Smooth muscle cell (in vitro differentiated cells): ENCODE results near the gene REST. TPM values are rescaled to one million over a fixed set of nuclear protein-coding genes. Genes with fewer than 3 reads are reported as not detected.
"Not testable (repeated sequence)": the region's sequence is repeated elsewhere in the genome, so short reads cannot be mapped to it uniquely, and the experiment has no call there.

Experiments used
- DNase-seq: peaks from one replicate; lab custom pipeline; 2025; ENCODE audit not compliant: unreplicated experiment; lab: John Stamatoyannopoulos, UW
- H2AFZ ChIP-seq: fragments of 200-600 bp; sonication (generic); 2 replicates; pipeline ENCODE4 v1.6.0; 2016; ENCODE audit warnings: antibody characterized with exemption, low read depth, mild to moderate bottlenecking
- H3F3A ChIP-seq: fragments of 200-600 bp; sonication (generic); 2 replicates; pipeline ENCODE4 v1.6.0; 2017; ENCODE audit warnings: antibody characterized with exemption, low read depth
- H3K27ac ChIP-seq: fragments of 200-600 bp; sonication (generic); 2 replicates; pipeline ENCODE4 v1.5.1; 2016; ENCODE audit warnings: low read depth, mild to moderate bottlenecking
- H3K27me3 ChIP-seq: fragments of 200-600 bp; sonication (generic); 2 replicates; pipeline ENCODE4 v1.6.1; 2016; ENCODE audit warnings: low read depth, mild to moderate bottlenecking
- H3K36me3 ChIP-seq: fragments of 200-600 bp; sonication (generic); 2 replicates; pipeline ENCODE4 v1.5.1; 2016; ENCODE audit warnings: low read depth
- H3K4me1 ChIP-seq: fragments of 200-600 bp; sonication (generic); 2 replicates; pipeline ENCODE4 v1.5.1; 2016; ENCODE audit warnings: low read depth
- H3K4me2 ChIP-seq: fragments of 200-600 bp; sonication (generic); 2 replicates; pipeline ENCODE4 v1.6.0; 2016; ENCODE audit warnings: mild to moderate bottlenecking
- H3K4me3 ChIP-seq: fragments of 200-600 bp; sonication (generic); 2 replicates; pipeline ENCODE4 v1.5.1; 2016; ENCODE audit warnings: mild to moderate bottlenecking
- H3K79me2 ChIP-seq: fragments of 200-600 bp; sonication (generic); 2 replicates; pipeline ENCODE4 v1.6.0; 2016; ENCODE audit warnings: low read depth, mild to moderate bottlenecking
- H3K9ac ChIP-seq: fragments of 200-600 bp; sonication (generic); 2 replicates; pipeline ENCODE4 v1.6.0; 2016; ENCODE audit warnings: low read depth
- H3K9me3 ChIP-seq: fragments of 200-600 bp; sonication (generic); replicated peaks from 2 replicates; pipeline ENCODE4 v1.5.1; 2016; ENCODE audit warnings: low read depth
- H4K20me1 ChIP-seq: fragments of 200-600 bp; sonication (generic); 2 replicates; pipeline ENCODE4 v1.6.0; 2016; ENCODE audit warnings: low read depth
- WGBS: methylation state at CpG from one replicate; pipeline ENCODE4 v1.1.7; 2016; ENCODE audit warnings: low lambda C conversion rate; 5-methylcytosine and 5-hydroxymethylcytosine counted together
- polyA plus RNA-seq: library from polyadenylated mRNA; unstranded; fragments of >200 nt; fragmentation: Nextera tagmentation; extraction: Ambion mirVana; gene quantifications from 2 replicates; pipeline ENCODE4 v1.2.1, GENCODE V29; 2016
- total RNA-seq: library from RNA; depleted of rRNA; stranded (reverse); fragments of >200 nt; gene quantifications from 2 replicates; pipeline ENCODE4 v1.2.3, GENCODE V29; 2014
- TF ChIP-seq, protein P1 (sequence below): fragments of 200-600 bp; sonication (generic); IDR thresholded peaks from 2 replicates; pipeline ENCODE4 v1.5.1; 2017; ENCODE audit warnings: borderline replicate concordance, mild to moderate bottlenecking, antibody characterized with exemption; ENCODE audit not compliant: insufficient read depth, poor library complexity, severe bottlenecking

The REST gene
- total and polyA plus RNA-seq, 2 experiments from 2014 or later, result 53.8 to 70.9 TPM

GRCh38 chr4:56874923-56875322, 32.8 kb upstream of the REST start:
- H3K4me1 ChIP-seq, result peaks cover 9% of the 10 kb centered on the region

GRCh38 chr4:56876264-56876663, 31.4 kb upstream of the REST start:
- TF ChIP-seq, protein P1, sequence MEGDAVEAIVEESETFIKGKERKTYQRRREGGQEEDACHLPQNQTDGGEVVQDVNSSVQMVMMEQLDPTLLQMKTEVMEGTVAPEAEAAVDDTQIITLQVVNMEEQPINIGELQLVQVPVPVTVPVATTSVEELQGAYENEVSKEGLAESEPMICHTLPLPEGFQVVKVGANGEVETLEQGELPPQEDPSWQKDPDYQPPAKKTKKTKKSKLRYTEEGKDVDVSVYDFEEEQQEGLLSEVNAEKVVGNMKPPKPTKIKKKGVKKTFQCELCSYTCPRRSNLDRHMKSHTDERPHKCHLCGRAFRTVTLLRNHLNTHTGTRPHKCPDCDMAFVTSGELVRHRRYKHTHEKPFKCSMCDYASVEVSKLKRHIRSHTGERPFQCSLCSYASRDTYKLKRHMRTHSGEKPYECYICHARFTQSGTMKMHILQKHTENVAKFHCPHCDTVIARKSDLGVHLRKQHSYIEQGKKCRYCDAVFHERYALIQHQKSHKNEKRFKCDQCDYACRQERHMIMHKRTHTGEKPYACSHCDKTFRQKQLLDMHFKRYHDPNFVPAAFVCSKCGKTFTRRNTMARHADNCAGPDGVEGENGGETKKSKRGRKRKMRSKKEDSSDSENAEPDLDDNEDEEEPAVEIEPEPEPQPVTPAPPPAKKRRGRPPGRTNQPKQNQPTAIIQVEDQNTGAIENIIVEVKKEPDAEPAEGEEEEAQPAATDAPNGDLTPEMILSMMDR, result no peak
- no peak overlapping the region for H3K4me3 ChIP-seq
- H3K27ac ChIP-seq, result no peak overlapping the region
- no peaks in the 10 kb centered on the region for H4K20me1 ChIP-seq
- H3F3A ChIP-seq, result no peaks in the 10 kb centered on the region
- H3K4me1 ChIP-seq, result peaks cover 6% of the 10 kb centered on the region
- H3K36me3 ChIP-seq, result no peaks in the 10 kb centered on the region
- H3K27me3 ChIP-seq, result no peaks in the 10 kb centered on the region
- H3K9me3 ChIP-seq, result no peaks in the 10 kb centered on the region
- WGBS, result 89% methylated on average over 4 of the region's 4 CpGs
- H2AFZ ChIP-seq, result no peak overlapping the region
- H3K79me2 ChIP-seq, result no peaks in the 10 kb centered on the region
- H3K9ac ChIP-seq, result no peak overlapping the region
- no peak overlapping the region for H3K4me2 ChIP-seq
- DNase-seq, result no peak

More at GRCh38 chr4:56874923-56875322, 32.8 kb upstream of the REST start:
- H3K4me2 ChIP-seq, result no peak overlapping the region
- no peaks in the 10 kb centered on the region for H3K36me3 ChIP-seq
- 82% methylated on average over 6 of the region's 6 CpGs for WGBS
- H3K27ac ChIP-seq, result no peak overlapping the region
- no peak overlapping the region for H3K9ac ChIP-seq
- no peaks in the 10 kb centered on the region for H3K9me3 ChIP-seq
- TF ChIP-seq, protein P1, result no peak
- no peak overlapping the region for H3K4me3 ChIP-seq
- no peak for DNase-seq
- no peaks in the 10 kb centered on the region for H3K79me2 ChIP-seq
- H3K27me3 ChIP-seq, result no peaks in the 10 kb centered on the region
- H4K20me1 ChIP-seq, result no peaks in the 10 kb centered on the region
- no peak overlapping the region for H2AFZ ChIP-seq
- H3F3A ChIP-seq, result no peaks in the 10 kb centered on the region

DNA sequence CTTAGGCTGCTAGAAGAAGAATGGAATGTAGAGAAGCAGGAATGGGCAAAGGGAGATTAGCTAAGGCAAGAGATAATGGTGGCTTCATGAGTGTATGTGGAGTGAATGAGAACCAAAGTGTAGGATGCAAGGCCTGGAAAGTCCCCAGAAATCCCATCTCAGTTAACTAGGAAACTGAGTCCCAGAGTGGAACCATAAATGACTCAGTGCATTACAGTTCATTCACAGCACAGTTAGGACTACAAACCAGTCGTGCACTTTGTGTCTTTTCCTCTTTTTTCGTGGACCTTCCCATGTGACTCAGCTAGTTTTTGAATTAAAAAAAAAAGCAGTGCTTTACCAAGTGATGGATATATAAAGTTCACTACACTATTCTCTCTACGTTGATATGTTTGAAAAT, 27.7 kb upstream of the REST start:
- H3K4me3 ChIP-seq, result no peak overlapping the region
- no peaks in the 10 kb centered on the region for H3K27me3 ChIP-seq
- H3F3A ChIP-seq, result no peaks in the 10 kb centered on the region
- WGBS, result 56% methylated on average over 3 of the region's 3 CpGs
- no peaks in the 10 kb centered on the region for H3K4me1 ChIP-seq
- no peak overlapping the region for H3K9ac ChIP-seq
- no peaks in the 10 kb centered on the region for H3K9me3 ChIP-seq
- no peaks in the 10 kb centered on the region for H3K79me2 ChIP-seq
- TF ChIP-seq, protein P1, result no peak
- H3K36me3 ChIP-seq, result no peaks in the 10 kb centered on the region
- H2AFZ ChIP-seq, result no peak overlapping the region
- H4K20me1 ChIP-seq, result no peaks in the 10 kb centered on the region
- no peak for DNase-seq
- no peak overlapping the region for H3K27ac ChIP-seq
- no peak overlapping the region for H3K4me2 ChIP-seq

DNA sequence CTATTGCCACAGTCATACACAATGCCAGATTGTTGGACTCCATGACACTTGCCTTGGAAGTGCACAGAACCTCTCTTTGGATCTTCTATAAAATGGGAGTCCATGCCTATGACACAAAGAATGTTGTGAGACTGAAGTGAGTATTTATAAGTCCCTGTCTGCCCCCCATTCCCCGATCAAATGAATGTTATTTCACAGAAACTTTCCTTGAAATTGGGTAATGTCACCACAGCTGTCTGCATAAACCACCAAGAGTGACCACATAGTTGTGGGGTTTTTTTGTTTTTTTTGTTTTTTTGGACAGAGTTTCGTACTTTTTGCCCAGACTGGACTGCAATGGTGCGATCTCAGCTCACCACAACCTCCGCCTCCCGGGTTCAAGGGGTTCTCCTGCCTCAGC, 27.1 kb upstream of the REST start:
- no peak overlapping the region for H3K4me3 ChIP-seq
- no peak overlapping the region for H3K4me2 ChIP-seq
- DNase-seq, result no peak
- H3K27me3 ChIP-seq, result no peaks in the 10 kb centered on the region
- WGBS, result 93% methylated on average over 5 of the region's 5 CpGs
- TF ChIP-seq, protein P1, result no peak
- H4K20me1 ChIP-seq, result no peaks in the 10 kb centered on the region
- no peak overlapping the region for H3K9ac ChIP-seq
- H3K36me3 ChIP-seq, result no peaks in the 10 kb centered on the region
- no peaks in the 10 kb centered on the region for H3K79me2 ChIP-seq
- H2AFZ ChIP-seq, result no peak overlapping the region
- no peak overlapping the region for H3K27ac ChIP-seq
- no peaks in the 10 kb centered on the region for H3K4me1 ChIP-seq
- H3F3A ChIP-seq, result no peaks in the 10 kb centered on the region
- H3K9me3 ChIP-seq, result no peaks in the 10 kb centered on the region

DNA sequence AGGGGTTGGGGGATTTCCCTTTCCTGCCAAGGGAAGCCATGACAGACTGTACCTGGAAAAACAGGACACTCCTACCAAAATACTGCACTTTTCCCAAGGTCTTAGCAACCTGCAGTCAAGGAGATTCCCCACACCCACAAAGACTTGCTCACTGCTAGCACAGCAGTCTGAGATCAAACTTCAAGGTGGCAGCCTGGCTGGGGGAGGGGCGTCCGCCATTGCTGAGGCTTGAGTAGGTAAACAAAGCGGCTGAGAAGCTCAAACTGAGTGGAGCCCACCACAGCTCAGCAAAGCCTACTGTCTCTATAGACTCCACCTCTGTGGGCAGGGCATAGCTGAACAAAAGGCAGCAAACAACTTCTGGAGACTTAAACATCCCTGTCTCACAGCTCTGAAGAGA, 23.2 kb upstream of the REST start:
- H3K4me3 ChIP-seq, H4K20me1 ChIP-seq, H3K4me2 ChIP-seq, H3K4me1 ChIP-seq, H3K27me3 ChIP-seq, H3K79me2 ChIP-seq, H3K9ac ChIP-seq, H3K36me3 ChIP-seq, H3F3A ChIP-seq, DNase-seq, H3K27ac ChIP-seq, H2AFZ ChIP-seq, H3K9me3 ChIP-seq: not testable (repeated sequence)
- 92% methylated on average over 3 of the region's 3 CpGs for WGBS
